NK-92 treated with Interleukin-12 subunit alpha and Interleukin-12 subunit beta, amount 100 ng/mL, for 24 hours (cell line): ENCODE results near the gene MYH7B.

Experiments
- DNase-seq: peaks from one replicate; lab custom pipeline; 2025; lab: John Stamatoyannopoulos, UW

The MYH7B gene

DNA sequence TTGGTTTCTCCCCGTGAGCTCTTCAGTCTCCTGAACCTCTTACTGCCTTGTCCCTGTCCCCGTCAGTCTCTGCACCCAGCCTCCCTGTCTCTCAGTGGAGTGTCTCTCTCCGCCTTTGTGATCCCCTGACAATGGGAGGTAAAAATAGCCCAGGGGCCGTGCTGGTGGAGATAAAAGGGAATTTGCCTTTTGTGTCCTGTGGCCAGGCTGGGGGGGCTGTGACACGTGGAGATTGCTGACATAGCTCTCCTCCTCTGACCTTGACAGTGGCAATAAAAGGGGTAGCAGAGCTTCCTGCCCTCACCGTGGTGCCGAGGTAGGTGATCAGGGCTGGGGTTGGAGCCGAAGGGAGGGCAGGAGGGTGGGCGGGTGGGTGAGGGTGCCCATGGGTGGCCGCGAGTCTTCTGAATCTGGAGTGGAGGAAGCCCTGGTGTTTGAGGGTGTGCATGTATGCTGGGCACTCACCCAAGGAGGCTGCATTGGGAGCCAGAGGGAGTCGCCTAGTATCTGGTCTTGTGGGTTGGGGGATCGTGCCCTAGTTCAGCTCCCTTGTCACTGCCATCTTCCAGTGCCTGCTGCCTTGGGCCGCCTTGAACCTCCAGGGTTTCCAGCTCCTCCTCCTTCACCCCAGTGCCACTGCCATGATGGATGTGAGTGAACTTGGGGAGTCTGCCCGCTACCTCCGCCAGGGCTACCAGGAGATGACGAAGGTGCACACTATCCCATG lies 21.9 kb downstream of the MYH7B start:
- no peak for DNase-seq

DNA sequence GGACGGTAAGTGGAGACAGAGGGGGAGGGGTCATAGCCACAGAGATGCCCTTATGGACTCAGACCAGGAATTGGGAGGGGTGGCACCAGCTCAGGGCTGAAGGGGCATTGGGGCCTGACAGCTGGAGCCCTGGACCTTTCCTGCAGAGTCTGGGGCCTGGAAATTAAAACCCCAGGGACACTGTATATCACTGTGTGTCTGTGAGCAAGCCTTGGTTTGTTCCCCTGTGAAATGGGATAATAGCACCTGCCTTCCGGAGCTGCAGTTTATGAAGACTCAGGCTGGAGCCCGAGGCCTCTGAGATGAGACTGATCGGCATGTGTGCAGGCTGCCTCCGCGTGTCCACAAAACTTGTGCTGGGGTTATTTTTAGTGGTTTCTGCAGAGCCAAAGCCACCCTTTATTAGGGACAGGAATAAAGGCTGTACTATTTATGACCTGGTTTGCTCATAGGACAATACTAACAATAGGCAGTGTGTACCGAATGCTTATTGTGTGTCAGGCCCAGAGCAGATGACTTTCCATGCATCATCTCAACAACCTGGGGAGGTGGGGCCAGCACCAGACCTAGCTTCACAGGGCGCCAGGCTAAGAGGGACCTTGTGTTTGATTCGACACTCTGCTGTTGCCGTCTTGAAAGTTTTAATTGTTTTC lies 22.6 kb downstream of the MYH7B start:
- no peak for DNase-seq

DNA sequence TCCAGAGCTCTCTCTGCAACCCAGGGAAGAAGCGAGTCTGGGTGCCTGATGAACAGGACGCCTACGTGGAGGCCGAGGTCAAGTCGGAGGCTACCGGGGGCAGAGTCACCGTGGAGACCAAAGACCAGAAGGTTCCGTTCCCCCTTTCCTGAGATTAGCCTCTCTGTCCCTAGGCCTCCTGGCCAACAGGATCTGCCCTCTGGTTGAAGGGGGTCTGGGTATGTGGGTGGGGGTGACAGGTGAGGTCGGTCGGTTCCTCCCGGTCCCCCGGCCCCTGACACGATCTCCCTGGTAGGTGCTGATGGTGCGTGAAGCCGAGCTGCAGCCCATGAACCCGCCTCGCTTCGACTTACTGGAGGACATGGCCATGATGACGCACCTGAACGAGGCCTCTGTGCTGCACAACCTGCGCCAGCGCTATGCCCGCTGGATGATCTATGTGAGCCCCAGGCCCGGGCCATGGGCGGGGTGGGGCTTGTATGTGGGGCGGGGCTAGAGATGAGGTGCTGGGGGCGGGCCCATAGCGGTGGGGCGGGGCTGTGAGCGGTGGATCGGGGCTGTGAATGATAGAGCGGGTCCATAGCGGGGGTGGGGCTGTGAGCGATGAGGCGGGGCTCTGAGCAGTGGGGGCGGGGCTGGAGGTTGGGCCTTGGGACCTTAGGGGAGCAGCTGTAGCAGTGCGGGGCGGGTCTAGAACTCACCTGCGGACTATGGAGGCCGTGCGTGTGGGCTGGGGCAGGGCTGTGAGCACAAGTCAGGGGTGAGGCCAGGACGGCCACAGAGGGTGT lies 23.9 kb downstream of the MYH7B start:
- DNase-seq, result no peak

DNA sequence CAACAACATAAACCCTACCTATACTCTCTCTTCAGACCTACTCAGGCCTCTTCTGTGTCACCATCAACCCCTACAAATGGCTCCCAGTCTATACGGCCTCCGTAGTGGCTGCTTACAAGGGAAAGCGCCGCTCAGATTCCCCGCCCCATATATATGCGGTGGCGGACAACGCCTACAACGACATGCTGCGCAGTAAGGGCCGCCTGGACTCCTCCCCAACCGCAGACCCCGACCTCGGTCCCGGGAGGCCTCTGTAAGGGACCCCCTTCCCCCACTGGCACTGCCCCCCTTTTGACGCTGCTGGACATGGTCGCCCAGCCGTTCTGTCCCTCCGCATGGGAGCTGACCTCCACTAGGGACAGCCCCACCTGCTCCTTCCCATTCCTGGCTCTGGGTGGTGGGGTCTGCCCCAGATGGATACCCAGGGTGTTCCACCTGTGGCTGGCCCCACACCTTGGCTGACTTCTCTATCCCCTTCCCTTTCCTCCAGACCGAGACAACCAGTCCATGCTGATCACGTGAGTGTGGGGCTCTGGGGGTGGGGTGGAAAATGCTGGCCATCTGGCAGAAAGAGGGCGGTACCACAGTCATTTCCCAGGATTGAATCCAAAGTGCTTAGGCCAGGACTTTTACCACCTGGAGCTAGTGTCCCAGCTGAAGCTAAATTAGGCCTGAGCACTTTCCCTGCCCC lies 25.0 kb downstream of the MYH7B start:
- DNase-seq, result no peak

DNA sequence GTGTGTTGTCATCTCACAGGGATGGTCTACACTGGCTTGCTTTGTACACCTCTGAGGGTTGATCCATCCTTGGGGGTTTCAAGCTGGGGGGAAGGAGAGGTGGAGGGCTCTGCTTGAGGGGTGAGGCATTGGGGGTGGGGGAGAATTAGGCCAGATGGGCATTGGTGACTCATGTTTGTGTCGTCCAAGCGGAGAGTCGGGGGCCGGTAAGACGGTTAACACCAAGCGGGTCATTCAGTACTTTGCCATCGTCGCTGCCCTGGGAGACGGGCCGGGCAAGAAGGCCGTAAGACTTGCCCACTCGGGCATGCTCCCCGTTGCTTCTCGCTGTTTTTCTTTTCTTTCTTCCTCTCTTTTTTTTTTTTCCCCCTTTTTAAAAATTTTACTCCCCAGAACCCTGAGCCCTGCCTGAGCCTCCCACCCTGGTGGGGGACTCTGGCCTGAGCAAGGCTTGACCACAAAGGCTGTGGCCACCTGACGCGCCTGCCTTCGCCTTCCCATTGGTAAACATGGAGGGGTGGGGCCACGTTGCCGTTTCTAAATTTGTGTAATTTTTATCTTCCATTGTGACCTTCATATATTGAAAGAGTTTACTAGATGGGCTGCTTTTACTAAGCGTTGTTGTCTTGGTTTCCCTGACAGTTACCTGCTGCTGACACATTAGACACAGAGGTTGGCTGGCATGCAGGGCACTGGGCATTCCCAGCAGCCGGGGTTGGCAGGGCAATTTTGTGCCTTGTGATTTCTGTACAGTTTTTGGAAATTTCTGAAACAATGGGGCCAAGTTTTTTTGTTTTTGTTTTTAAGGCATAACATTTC lies 26.8 kb downstream of the MYH7B start:
- no peak for DNase-seq

DNA sequence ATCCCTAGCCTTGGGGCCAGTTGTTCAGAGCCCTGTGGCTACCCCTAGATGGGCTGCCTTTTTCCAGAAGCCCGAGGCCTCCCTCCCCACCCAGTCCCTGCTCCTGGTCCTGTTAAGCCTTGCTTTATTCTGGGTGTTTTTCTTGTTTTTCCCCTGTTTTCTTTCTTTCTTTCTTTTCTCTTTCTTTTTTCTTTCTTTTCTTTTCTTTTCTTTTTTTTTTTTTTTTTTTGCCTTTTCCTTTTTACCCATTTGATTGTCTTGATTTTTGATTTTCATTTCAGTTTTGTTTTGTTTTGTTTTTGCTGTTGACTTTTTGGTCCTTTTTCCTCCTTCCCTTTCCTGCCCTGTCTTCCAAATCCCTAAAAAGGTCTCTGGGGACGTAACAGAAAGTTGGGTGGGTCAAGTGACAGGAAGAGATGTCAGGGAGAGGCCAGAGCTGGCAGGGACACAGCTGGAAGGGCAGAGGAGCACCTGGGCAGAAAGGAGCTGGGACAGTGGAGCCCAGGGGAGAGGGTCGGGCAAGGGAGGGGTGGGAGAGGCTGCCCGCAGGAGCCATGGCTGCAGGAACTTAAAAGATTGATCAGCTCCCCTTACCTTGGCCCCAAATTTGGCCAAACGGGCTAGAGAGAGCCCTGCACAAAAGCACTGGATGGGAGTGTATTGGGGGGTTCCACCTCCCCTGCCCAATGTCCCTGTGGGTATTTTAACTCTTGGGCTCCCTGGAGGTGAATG lies 27.6 kb downstream of the MYH7B start:
- no peak for DNase-seq

DNA sequence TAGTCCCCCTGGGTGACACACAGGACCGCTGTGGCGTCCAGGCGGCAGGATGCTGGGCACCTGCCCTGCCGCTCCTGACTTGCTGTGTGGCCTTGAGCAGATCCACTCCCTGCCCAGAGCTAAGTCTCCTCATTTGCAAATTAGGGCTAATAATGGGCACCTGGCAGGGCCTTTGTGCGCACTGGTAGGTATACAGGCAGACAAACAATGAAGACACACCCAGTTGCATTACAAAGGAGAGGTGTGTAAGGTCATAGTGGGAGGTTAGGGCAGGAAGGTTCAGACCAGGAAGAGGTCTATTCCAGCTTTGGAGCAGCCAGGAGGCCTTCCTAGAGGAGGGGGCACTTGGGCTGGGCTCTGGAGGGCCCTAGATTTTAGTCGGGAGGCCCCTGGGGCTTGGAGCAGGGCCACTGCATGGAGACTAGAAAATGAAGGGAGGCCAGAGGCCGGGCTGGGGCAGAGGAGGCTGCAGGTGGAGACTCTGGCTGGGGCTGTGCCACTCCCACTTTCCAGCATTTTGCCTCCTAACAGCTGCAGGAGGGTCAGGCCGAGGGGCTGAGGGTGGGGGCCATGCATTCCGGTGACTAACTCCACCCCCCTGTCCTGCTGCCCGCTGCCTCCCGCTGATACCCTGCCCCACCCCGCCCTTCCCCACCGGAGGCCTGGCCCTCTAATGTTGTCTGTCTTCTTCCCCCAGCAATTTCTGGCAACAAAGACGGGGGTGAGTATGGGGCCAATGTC lies 28.5 kb downstream of the MYH7B start:
- no peak for DNase-seq

DNA sequence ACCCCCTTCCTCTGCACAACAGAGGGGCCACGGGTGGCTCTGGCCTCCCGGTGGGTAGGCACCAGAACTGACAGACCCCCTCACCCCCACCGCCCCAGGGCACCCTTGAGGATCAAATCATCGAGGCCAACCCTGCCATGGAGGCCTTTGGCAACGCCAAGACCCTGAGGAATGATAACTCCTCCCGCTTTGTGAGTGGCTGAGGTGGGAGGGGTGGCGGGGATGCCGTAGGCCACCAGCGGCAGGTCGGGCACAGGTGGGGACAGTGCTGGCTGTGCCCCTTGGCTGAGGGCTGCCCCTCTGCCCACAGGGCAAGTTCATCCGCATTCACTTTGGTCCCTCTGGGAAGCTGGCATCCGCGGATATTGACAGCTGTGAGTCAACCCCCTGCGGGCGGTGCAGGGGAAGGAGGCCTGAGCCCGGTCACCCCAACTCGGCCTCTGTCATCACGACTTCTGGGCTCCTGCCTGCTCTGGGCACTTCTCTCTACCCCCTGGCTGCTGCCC lies 29.1 kb downstream of the MYH7B start:
- no peak for DNase-seq

DNA sequence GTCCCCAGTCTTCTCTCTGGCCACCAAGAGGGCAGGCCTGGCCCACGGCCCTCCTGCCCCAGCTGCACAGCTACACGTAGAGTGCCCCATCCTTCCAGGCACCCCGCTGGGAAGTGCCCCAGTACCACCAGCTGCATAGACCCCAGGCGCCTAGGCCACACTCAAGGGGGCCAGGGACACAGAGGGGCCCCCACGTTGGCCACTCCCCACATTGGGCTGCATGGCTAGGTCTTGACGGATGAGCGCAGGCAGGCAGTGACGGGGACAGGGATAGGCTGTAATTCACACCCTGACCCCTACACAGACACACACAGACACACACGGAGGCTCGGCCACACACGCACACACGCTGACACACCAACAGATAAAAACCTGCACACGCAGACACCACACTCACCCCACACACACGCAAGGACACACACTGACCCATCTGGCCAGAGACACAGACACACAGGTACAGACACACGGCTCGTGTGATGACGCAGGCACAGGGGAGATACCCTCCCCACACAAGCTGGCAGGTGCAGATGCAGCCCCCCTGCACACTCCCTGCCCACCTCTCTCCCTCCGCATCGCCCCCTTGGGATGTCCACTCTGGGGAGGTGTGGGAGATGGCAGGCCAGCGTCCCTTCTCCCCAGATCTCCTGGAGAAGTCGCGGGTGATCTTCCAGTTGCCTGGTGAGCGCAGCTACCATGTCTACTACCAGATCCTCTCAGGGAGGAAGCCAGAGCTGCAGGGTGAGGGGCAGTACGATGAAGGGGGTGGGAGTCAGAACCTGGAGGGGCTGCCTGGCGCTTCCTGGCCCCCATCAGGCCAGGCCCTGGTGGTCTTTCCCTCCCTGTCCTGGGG lies 30.0 kb downstream of the MYH7B start:
- no peak for DNase-seq

DNA sequence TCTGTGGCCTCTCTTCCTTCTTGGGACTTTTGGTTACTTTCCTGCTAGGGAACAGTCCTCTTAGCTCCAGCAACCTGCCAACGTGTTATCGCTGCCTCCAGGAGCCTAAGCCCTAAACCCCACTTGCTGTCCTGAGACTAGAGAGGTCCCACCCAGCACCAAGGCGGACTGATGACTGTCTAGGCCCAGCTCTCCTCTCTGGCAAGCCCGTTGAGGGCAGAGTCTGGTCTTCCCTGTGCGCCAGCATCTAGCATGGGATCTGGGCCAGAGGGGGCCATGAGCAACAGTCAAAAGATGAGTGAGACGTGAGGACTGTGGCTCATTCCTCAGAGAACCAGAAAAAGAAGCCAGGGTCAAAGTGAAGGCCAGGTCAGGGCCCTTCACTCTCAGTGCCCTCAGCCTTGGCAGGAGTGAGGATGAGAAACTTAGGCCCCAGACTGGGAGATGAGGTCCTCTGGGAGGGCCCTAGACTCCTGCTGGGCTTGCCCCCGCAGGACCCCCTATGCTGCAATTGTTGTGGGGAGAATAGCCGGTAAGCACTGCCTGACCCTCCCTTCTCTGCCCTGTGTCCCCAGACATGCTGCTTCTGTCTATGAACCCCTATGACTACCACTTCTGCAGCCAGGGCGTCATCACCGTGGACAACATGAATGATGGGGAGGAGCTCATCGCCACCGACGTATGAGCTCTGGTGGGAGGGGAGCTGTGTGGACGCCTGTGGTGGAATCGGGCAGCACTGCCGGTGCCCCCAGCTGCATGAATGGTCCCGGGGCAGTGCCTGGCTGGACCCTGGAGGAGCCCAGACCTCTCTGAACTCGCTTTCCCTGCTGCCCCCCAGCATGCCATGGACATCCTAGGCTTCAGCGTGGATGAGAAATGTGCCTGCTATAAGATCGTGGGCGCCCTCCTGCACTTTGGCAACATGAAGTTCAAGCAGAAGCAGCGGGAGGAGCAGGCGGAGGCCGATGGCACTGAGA lies 30.9 kb downstream of the MYH7B start:
- no peak for DNase-seq

DNA sequence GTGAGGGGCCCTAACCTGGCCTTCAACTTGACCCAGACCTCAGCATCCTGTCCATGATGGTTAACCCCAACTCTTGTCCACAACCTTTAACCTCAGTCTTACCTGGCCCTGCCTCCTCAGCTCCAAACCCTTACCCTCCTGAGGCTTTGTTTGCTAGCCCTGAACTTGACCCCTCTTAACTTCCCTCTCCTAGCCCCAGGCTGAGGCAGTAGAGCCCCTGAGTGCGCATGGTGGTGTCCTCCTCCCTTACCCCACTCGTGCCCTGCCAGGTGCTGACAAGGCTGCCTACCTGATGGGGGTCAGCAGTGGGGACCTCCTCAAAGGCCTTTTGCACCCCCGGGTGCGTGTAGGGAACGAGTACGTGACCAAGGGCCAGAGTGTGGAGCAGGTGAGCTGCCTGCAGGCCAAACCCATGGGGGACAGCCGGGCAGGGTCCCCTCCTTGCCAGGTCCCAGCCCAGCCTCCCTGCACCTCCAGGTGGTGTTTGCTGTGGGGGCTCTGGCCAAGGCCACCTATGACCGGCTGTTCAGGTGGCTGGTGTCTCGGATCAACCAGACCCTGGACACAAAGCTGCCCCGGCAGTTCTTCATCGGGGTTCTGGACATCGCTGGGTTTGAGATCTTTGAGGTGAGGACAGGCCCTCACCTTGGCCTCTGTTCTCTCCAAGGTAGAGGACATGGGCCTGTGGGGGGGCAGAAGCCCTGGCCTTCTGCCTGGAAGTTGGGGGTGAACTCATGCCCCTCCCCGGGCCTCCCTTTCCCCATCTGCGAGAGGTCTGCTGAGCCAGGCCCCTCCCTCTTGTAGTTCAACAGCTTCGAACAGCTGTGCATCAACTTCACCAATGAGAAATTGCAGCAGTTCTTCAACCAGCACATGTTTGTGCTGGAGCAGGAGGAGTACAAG lies 31.9 kb downstream of the MYH7B start:
- no peak for DNase-seq

DNA sequence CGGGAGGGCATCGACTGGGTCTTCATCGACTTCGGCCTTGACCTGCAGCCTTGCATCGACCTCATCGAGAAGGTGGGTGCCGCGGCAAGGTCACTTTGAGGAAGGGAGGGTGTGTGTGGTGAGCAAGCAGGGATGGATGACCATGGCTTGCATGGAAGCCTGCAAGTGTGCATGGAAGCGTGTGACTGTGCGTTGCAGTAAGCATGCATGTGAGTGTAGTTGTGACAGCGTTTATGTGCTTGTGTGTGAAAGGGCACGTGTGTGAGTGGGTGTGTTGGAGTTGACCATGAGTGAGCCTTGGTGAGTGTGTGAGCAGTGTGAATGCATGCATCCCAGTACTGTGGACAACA lies 32.5 kb downstream of the MYH7B start:
- no peak for DNase-seq

DNA sequence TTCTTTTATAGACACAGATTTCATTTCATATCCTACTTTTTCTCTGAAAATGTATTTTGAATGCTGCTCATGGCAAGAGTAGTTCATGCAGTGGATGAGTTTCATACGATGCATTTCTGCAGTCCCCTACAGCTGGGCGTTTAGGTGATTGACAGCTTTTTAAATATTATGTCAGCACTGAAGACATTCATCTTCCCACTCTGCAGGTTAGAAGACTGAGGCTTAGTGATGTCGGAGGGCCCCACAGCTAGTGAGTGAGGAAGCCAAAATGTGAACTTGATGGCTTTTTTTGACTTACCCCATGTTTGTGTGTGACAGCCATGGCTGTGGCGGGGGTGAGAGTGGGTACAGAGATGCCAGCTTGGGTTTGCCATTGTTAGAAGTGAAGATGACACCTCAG lies 33.5 kb downstream of the MYH7B start:
- DNase-seq, result no peak

DNA sequence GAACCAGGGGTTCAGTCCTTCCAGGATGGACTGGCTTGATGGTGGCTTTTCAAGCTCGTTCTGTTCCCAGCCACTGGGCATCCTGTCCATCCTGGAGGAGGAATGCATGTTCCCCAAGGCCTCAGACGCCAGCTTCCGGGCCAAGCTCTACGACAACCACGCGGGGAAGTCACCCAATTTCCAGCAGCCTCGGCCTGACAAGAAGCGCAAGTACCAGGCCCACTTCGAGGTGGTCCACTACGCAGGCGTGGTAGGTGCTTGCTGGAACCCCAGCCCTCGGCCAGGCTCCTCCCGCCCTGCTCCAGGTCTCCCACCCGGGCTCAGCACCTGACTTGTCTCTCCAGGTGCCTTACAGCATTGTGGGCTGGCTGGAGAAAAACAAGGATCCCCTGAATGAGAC lies 34.0 kb downstream of the MYH7B start:
- no peak for DNase-seq

DNA sequence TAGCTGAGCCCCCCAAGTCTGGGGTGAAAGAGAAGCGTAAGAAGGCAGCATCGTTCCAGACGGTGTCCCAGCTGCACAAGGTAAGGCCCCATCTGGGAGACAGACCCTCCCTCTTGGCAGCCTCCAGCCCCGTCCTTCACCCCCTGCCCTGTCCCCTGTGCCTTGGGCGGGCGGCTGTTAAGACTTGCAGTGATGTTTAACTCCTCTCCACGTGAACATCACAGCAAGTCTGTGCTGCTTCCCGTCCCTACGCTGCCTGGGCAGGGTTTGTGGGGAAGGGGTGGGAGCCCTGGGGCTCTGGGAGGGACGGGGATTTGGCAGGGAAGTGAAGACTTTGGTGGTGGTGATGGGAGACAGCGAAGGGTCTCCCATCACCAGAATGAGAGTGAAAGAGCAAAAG lies 34.6 kb downstream of the MYH7B start:
- DNase-seq, result no peak

DNA sequence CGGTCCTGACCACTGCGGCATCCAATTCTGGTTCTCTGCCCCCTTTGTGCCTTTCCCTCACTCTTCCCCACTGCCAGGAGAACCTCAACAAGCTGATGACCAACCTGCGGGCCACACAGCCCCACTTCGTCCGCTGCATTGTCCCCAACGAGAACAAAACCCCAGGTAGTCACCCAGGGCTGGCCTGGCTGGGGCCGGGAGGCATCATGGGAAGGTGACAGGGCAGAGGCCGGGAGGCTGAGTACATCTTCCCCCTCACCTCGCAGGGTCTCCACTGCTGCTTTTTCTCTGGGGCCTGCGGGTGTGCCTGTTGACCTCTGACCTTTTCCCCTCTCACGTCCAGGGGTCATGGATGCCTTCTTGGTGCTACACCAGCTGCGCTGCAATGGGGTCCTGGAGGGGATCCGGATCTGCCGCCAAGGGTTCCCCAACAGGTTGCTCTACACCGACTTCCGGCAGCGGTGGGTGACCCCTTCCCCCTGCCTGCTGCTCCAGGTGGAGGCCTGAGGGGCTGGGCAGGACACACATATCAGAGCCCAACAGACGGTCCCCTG lies 35.1 kb downstream of the MYH7B start:
- no peak for DNase-seq
